Vagina (tissue), 2 donors: ENCODE measurements around the gene ARMH1. TPM values are rescaled to one million over a fixed set of nuclear protein-coding genes. Genes with fewer than 3 reads are reported as not detected.

Source experiments
- DNase-seq, 2 donors: peaks; one replicate each; pipeline ENCODE4 v3.0.0-alpha.2; 2017; ENCODE audit errors: extremely low spot score in 2 of 2
- H3K27ac ChIP-seq: fragments of 200-600 bp; sonication (generic); one replicate; pipeline ENCODE4 v1.5.1; 2019
- H3K27me3 ChIP-seq: fragments of 200-600 bp; sonication (generic); one replicate; pipeline ENCODE4 v1.5.1; 2019
- H3K36me3 ChIP-seq, 2 donors: fragments of 200-600 bp; sonication (generic); one replicate each; pipeline ENCODE4 v1.5.1; 2017 to 2019
- H3K4me1 ChIP-seq: fragments of 200-600 bp; sonication (generic); one replicate; pipeline ENCODE4 v1.5.1; 2019
- H3K4me3 ChIP-seq, 2 donors: fragments of 200-600 bp; sonication (generic); 1 replicate in 1 of 2; 2 replicates in 1 of 2; pipeline ENCODE4 v1.5.1; 2016 to 2019
- H3K9me3 ChIP-seq: fragments of 200-600 bp; sonication (generic); one replicate; pipeline ENCODE4 v1.5.1; 2019
- POLR2A ChIP-seq, 2 donors: fragments of 450-650 bp; IDR thresholded peaks; one replicate each; pipeline ENCODE4 v1.6.1; 2017; ENCODE audit warnings: antibody characterized with exemption in 2 of 2, mild to moderate bottlenecking in 2 of 2, moderate library complexity in 2 of 2
- POLR2AphosphoS5 ChIP-seq, 2 donors: sonication (generic); formaldehyde crosslinking; IDR thresholded peaks; one replicate each; pipeline ENCODE4 v1.9.0; 2017; ENCODE audit warnings: antibody characterized with exemption in 2 of 2, mild to moderate bottlenecking in 2 of 2, low read depth in 1 of 2; ENCODE audit not compliant: insufficient read depth in 1 of 2
- intact Hi-C: fragments of 100-400 bp; cut with DNase I; formaldehyde crosslinking; loops from one replicate; pipeline ENCODE4 v1.15.1; 2023
- total RNA-seq: library from RNA; depleted of rRNA; stranded (reverse); fragments of >200 nt; gene quantifications from one replicate; pipeline ENCODE4 v1.2.3, GENCODE V29; 2016
- TF ChIP-seq, protein P1 (sequence below), 3 experiments: fragments of 450-650 bp in 2 of 3; fragments of 200-600 bp in 1 of 3; sonication (generic) in 1 of 3; IDR thresholded peaks; one replicate each; pipeline ENCODE4 v1.5.1; 2017 to 2019; ENCODE audit warnings: antibody characterized with exemption in 3 of 3, mild to moderate bottlenecking in 2 of 3, moderate library complexity in 2 of 3

The ARMH1 gene
- total RNA-seq, 1 donor from 2014 or later = not detected

DNA sequence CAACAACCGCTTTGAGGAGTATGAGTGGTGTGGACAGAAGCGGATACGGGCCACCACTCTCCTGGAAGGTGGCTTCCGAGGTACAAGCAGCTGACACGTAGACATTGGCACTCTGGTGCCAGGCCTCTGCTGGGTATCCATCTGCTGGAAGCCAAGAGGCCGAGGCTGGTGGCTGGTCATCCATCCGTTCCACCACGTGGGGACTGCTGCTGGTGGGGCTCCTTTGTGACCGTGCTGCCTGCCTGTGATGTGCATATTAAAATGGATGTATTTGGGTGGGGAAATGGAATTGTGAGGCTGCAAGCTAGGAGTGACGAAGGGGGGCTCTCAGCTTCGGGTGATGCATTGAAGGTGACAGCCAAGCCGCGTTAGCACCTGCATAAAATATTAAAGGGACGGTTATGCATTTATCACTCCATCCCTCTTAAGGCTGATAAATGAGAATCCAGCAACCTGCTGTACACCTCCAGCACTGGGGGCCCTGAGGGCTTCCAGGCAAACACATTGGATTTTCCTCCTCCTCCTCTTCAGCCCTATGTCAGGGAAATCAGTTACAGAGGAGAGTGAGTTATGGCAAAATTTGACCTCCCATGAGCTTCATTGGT lies 38.3 kb upstream of the ARMH1 start:
- no peak for DNase-seq
- Histone ChIP-seq H3K9me3 (no peaks in the 10 kb centered on the region), H3K4me1 (peaks cover 26% of the 10 kb centered on the region), H3K27me3 (no peaks in the 10 kb centered on the region), H3K36me3 (peaks cover 0 to 60% of the 10 kb centered on the region in 2 donors), H3K4me3 (no peak overlapping the region), H3K27ac (no peak overlapping the region)
- TF ChIP-seq POLR2AphosphoS5 (IDR thresholded peaks at IDR 0.05; ENCODE audit: insufficient read depth in 1 of 2, low read depth in 1 of 2) (no peak), POLR2A (IDR thresholded peaks at IDR 0.05) (no peak)
- TF ChIP-seq, protein P1, sequence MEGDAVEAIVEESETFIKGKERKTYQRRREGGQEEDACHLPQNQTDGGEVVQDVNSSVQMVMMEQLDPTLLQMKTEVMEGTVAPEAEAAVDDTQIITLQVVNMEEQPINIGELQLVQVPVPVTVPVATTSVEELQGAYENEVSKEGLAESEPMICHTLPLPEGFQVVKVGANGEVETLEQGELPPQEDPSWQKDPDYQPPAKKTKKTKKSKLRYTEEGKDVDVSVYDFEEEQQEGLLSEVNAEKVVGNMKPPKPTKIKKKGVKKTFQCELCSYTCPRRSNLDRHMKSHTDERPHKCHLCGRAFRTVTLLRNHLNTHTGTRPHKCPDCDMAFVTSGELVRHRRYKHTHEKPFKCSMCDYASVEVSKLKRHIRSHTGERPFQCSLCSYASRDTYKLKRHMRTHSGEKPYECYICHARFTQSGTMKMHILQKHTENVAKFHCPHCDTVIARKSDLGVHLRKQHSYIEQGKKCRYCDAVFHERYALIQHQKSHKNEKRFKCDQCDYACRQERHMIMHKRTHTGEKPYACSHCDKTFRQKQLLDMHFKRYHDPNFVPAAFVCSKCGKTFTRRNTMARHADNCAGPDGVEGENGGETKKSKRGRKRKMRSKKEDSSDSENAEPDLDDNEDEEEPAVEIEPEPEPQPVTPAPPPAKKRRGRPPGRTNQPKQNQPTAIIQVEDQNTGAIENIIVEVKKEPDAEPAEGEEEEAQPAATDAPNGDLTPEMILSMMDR (IDR thresholded peaks at IDR 0.05) = no peak
- intact Hi-C loops = no loop called here

DNA sequence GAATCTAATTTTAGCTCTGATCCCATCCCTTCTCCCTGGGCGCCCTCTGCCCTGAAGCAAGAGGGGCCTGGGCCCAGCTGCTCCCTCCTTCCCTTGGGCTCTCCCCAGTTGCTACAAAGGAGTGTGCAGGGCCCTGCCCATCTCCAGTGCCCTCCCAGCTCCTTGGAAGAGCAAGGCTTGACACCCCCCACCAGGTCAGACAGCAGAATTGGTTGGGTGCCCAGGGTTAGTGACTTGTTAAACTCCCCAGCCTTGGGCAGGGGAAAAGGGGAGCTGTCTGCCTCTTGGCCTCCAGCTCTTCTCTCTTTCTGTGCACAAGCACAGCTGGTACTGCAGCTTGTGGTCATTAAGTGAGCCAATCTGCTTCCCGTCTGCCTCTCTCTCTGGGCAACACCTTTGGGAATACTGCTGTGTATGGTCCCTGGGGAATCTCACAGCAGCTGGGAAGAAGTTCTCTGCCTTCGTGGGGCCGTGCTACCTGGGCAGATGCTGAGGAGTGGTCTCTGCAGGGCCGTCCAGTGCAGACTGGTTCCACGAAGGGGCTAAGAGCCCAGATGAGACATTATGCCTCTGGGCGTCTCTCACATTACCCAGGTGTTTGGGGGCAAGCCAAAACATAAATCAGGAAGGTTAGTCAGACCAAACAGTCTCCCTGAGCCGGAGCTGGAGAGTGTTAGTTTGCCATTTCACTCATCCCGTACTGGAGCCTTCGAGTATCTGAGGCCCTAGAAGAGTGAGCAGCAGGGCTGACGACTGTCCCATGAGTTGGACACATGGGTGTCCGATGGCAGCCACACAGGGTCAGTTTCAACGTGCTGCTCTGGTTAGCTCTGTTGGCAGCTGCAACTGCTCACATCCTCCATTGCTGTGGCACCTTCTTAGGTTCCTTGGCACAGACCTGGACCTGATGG lies 37.6 kb upstream of the ARMH1 start:
- H3K4me1 ChIP-seq = peaks cover 24% of the 10 kb centered on the region
- no peak overlapping the region for H3K27ac ChIP-seq
- H3K4me3 ChIP-seq = no peak overlapping the region
- no peaks in the 10 kb centered on the region for H3K9me3 ChIP-seq
- peaks cover 0 to 65% of the 10 kb centered on the region in 2 donors for H3K36me3 ChIP-seq
- no peaks in the 10 kb centered on the region for H3K27me3 ChIP-seq
- TF ChIP-seq POLR2AphosphoS5 (IDR thresholded peaks at IDR 0.05; ENCODE audit: insufficient read depth in 1 of 2, low read depth in 1 of 2) = no peak
- TF ChIP-seq, protein P1 (IDR thresholded peaks at IDR 0.05) = no peak
- no peak for TF ChIP-seq POLR2A (IDR thresholded peaks at IDR 0.05)
- no peak for DNase-seq
- intact Hi-C loops = no loop called here

DNA sequence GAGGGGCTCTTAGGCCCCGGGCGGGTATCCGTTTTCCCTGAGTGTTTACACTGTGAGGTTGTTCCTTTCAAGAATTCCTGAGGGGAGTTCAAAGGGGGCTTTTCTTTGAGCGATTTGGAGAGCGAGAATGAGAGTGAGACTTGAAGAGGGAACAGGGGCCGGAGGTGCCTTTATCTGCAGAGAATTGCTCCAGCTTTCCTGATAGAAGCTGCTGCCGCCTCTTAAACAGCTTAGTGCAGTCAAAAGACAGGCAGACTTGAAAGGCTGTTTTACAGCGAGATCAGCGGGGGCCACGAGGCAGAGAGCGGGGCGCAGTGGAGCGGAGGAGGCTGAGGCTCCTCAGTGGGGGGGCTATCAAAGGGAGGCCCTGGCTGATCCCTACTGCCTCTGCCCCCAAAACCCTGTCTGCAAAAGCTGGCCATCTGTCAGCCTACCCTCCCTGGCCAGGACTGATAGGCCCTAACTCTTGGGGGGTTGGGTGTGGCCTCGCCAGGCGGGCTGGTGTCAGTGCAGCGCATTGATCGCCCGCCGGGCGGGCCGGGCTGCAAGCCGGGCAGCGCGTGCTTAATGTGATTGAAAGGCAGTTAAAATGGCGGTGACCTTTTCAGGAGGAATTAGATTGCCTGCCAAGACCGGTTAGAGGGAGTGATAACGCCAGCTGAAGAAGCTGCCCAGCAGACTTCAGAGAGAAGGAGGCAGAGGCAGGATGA lies 36.7 kb upstream of the ARMH1 start:
- no peak for DNase-seq
- Histone ChIP-seq H3K27ac (no peak overlapping the region), H3K36me3 (peaks cover 0 to 71% of the 10 kb centered on the region in 2 donors), H3K4me1 (peaks cover 19% of the 10 kb centered on the region), H3K9me3 (no peaks in the 10 kb centered on the region), H3K27me3 (no peaks in the 10 kb centered on the region), H3K4me3 (no peak overlapping the region)
- TF ChIP-seq POLR2AphosphoS5 (IDR thresholded peaks at IDR 0.05; ENCODE audit: insufficient read depth in 1 of 2, low read depth in 1 of 2) (no peak), POLR2A (IDR thresholded peaks at IDR 0.05) (no peak)
- TF ChIP-seq, protein P1 (IDR thresholded peaks at IDR 0.05) = no peak
- intact Hi-C loops = no loop called here

DNA sequence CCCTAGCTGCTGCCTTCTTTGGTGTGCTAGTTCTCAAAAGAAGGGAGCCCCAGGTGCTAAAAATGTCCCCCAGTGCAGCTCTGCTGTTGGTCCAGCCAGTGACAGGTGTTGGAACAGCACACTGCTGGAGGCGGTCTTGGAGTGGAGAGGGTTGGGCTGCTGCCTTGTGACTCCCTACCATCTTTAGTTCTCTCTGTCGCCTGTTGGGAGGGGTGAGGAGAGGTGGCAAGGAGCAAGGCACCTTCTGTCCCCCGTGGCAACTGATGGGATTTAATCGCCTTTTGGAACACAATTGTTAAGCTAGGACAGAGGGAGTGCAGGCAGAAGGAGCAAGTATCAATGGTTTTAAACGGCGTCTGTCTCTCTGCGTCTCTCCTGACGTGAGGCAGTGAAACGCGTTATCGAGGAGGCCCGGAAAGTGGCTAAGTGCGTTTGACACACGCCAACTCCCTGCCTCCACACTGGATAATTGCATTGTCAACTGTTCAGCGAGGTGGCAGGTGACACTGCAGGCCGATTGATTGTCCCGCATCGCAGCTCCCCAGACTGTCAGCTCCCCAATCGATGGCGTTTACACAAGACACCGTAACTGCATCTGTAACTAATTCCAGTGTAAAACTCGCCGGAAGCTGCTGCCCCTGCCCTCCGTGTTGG lies 34.2 kb upstream of the ARMH1 start:
- TF ChIP-seq, protein P1 (IDR thresholded peaks at IDR 0.05) = no peak
- TF ChIP-seq POLR2AphosphoS5 (IDR thresholded peaks at IDR 0.05; ENCODE audit: insufficient read depth in 1 of 2, low read depth in 1 of 2) (no peak), POLR2A (IDR thresholded peaks at IDR 0.05) (no peak)

More for the DNA sequence above, 34.2 kb upstream of the ARMH1 start:
- no peak for DNase-seq
- no peaks in the 10 kb centered on the region for H3K9me3 ChIP-seq
- no peaks in the 10 kb centered on the region for H3K27me3 ChIP-seq
- intact Hi-C loops = no loop called here
- no peak overlapping the region for H3K27ac ChIP-seq
- peaks cover 0 to 85% of the 10 kb centered on the region in 2 donors for H3K36me3 ChIP-seq
- H3K4me1 ChIP-seq = no peaks in the 10 kb centered on the region
- H3K4me3 ChIP-seq = no peak overlapping the region
